ENCODE data around the gene NGDN.
"Not testable (repeated sequence)": the region's sequence is repeated elsewhere in the genome, so short reads cannot be mapped to it uniquely, and the experiment has no call there.

NGDN gene

DNA sequence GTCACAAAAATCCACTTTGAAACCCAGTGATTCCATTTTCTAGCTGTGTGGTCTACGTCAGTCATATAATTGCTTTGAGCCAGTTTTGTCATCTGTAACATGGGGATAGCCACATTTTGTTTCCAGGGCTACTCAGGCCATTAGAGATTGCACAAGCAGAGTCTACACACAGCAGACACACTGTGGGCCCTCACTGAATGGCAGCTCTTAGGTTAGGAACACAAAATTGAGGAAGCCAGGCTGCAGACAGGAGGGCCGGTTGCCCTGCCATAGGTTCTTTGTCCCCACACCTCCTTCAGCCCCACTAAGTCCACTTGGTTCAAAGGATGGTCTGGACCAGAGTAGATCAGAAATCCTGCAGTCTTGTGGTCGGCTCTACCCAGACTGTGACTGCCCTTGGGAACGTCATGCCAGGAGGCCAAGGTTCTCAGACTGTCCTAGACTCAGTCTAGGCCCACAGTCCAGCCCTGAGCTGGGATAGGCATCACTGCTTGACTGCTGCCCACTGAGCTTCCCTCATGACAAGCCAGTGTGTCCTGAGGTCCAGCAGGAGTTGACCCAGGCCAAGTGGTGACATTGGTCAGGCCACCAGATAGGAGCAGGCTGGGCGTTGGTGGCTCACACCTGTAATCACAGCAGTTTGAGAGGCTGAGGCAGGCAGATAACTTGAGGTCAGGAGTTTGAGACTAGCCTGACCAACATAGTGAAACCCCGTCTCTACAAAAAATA lies 30.2 kb upstream of the NGDN start:
- ATAC-seq (no peak), DNase-seq (no peak)

DNA sequence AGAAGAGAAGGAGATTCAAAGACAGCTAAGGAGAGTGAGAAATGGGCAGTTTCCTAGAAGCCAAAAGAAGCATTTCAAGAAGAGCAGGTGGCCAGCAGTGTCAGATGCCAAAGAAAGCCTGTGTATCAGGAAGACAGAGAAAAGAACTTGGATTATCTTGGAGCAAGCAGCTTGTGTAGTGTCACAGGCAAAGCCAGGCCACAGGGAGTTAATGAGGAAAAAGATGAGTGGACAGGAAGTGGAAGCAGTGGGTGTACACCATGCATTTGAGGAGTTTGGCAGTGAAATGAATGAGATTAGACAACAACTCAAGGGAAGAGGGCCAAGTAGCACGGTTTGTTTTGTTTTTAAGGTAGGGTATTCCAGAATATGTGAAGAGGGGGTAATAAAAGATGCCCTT lies 28.4 kb upstream of the NGDN start:
- DNase-seq, result no peak
- no peak for ATAC-seq

DNA sequence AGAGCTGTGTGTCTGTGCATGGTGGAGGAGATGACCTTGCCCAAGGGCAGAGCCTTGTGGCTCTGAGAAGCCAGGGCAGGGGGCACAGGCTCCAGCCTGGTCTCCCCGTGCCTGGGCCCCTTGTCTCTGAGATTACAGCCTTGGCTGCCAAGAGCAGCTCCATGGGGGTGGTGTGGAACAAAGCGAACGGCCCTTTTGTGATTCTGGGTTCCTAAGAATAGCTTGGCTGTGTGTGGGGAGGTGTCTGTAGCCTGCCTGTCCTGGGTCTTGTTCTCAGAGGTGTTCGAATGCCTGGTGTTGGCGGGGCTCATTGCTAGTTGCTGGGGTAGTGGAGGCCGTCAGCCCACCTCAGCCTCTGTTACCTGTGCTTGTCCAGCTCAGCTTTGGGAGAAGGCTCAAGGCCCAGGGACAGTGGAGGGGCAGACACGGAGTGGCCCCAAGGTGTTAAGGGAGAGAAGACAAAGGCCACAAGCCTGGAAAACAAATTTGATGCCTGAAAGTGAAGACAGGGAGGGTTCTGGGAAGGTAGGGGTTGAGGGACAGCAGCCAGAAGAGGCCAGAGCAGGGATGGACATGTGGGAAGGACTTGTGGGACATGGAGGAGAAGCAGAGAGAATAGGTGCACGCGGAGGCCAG lies 26.7 kb upstream of the NGDN start:
- DNase-seq, result no peak
- no peak for ATAC-seq

DNA sequence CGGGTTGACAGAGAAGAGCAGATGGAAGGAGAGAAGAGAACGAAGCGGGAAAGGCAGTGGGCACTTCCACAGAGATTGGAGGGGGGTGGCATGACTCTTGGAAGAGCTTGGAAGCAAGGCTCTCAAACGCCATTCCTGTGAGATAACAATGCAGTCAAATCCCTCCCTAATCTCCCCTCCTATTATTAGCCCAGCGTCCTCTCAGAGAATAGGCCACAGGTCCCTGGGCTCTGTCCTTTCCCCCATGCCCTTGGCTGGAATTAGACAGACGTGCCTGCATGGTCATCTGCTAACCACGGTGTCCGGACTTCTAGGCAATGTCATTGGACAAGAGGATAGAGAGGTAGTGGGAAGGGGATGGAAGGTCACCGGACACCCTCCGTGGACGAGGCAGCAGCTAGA lies 26.1 kb upstream of the NGDN start:
- DNase-seq (no peak), ATAC-seq (no peak)

DNA sequence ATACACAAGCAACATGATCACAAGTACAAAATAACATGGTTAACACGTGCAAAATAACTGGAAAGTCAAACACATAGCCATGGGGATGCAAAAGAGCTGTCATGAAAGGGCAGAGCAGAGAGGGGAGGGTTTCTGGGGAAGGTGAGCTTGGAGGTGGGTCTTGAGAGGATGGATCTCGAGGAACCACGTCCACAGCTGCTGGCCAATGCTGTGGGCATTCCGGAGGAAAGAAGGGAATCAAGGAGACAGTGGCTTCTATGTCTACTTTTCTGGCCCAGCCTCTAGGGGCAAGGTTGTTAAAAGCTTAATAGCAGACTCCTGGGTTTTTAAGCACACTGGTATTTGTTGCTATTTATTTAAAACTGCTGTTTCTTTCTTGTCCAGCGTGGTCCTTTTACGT lies 25.6 kb upstream of the NGDN start:
- ATAC-seq (no peak), DNase-seq (no peak)

DNA sequence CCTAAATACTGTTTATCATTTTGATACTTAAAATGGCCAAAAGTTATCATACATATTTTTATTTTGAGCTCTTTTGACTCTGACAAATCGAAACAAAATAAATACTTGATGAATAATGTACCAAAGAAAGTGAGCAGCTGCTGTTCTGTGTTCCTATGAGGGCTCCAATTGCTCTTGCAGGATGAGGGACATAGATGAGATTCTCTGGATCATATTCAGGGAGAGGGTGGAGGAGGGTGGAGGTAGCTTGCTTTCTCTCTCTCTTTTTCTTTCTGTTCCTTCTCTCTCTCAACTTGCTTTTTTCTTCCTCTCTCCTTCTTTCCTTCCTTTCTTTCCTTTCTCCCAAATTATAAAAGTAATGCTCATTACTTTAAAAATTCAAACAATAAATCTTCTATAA lies 25.2 kb upstream of the NGDN start:
- ATAC-seq (no peak), DNase-seq (no peak)

DNA sequence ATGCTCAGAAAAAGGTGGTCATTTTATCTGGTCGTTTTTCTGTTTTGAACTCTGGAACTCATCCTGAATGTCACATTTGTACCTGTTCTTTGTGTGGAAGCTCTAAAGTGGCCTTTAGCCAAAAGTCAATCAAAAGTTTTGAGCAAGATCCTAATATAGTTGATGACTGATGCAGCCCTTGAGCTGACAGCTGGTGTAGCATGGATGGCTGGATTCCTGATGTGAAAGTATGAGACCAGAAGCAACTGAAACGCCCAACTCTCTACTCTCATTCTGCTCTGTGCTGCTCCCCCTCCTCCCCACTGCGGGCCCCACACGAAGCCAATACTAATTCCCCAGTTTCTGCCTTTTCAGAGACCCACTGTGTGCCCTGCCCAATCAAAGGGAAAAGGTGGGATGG lies 23.7 kb upstream of the NGDN start:
- ATAC-seq (no peak), DNase-seq (no peak)

DNA sequence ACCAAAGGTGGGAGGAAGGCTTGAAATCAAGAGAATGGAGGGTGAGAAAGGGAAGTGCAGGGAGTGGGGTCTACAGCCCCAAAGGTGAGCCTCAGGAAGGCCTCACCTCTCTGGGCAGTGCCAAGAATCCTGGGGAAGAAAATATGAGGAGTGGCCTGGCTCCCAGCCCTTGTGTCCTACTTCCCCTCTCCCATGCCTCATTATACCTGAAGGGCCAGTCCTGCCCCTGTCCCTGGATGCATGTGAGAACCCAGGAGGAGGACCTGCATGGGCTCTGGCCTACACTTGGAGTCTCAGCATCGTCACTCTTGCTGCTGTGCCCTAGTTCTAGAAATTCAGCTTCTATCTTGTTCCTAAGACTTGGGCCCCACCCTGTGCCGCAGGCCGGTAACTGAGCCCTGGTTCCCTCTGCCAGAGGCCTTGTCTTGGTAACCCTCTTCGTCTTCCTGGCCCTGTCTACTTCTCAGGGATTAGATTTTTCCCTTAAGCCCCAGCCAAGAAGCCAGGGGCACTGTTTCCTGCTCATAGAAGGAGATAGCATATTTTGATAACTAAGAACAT lies 23.1 kb upstream of the NGDN start:
- no peak for DNase-seq
- ATAC-seq, result no peak

DNA sequence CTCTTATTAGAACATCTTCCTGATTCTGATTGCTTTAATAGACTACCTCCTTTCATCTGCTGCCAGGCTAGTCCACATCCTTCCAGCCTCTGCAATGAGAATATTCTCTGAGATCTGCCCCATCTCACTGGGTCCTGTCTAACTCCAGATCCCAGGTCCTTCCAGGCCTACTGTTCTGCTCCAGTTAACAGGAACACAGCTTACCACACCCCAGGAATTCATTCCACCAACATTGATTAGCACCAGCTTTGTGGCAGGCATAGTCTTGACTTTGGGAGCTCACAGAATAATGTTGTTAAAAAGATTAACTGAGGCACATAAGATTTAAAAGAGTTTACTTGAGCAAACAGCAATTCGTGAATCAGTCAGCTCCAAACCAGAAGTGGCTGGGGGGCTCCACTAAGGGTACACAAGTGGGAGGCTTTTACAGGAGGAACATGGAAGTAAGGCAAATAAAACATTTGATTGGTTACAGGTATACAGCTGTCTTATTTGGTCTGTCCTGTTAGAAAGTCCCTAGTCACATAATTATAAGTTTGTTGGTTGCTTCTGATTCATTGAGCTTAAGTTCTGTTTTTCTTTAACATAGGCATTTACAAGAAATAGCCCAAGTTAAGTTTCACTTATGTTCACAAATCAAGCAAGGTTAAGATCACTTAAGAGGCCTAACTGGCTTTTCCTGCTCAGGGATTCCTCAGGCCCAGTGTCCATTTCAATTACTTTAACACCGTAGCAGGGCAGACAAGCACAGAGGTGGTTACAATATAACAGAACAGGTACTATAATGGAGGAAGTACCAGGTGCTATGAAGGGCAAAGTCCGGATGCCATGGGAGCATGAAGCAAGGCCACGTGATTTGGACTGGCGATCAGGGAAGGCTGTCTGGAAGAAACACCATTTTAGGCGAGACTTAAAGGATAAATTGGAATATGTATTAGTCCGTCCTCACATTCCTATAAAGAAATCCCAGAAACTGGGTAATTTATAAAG lies 21.8 kb upstream of the NGDN start:
- no peak for DNase-seq
- peak; percentile 40 for ATAC-seq

DNA sequence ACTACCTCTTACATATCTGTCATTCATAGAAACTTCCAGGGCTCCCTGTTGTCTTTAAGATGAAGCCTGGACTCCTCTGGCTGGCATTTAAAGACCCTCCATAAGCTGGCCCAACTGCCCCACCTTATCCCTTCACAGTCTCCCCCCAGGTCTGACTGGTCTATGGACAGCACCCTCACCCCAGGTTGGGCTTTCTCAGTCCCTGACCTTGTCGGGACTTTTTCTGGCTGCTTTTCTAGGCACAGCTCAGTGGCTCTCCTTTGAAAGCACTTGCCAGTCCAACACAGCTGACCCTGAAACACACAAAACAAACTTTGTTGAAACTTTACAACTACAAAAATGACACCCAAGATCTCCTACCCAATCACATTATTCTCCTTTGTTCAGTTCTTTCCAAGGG lies 20.2 kb upstream of the NGDN start:
- DNase-seq (no peak), ATAC-seq (no peak)

DNA sequence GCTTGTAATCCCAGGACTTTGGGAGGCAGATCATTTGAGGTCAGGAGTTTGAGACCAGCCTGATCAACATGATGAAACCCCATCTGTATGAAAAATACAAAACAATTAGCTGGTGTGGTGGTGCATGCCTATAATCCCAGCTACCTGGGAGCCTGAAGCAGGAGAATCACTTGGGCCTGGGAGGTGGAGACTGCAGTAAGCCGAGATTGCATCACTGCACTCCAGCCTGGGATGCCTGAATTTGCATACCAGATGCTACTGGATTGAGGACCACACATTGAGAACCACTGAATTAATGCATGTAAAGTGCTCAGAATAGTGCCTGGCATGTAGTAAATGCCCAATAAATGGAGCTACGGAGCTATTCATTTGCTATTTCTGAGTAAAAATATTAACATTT lies 19.1 kb upstream of the NGDN start:
- ATAC-seq (no peak), DNase-seq (no peak)

DNA sequence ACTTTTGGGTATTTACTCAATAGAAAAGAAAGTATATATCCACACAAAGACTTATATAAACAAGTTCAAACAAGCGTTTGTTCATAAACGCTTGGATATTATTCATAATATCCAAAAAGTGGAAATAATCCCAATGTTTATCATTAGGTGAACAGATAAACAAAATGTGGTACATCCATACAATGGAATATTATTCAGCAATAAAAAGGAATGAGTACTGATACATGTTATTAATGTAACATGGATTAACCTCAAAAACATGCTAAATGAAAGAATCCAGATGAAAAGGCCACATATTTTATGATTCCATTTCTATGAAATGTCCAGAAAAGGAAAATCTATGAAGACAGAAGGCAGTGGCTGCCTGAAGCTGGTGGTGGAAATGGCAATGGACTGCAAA lies 17.3 kb upstream of the NGDN start:
- DNase-seq, result no peak
- ATAC-seq, result no peak

DNA sequence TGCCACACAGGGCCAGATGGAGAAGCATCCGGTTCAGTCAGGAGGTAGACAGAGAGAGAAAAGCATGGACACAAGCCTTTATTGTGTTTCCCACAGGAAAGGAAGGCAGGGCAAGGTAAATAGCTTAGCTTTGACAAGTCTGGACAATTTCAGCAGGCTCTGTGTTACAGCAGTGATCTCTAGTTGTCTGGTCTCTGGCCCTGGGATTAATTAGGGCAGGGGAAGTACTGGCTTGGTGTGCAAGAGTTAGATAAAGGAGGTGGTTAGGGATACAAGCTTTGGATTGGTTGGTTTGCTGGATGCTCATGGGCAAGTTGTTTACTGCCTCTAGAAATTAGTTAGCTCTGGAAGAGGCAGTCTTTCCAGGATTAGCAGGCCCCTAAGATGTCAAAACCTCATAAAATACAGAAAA lies 15.1 kb upstream of the NGDN start:
- no peak for DNase-seq

DNA sequence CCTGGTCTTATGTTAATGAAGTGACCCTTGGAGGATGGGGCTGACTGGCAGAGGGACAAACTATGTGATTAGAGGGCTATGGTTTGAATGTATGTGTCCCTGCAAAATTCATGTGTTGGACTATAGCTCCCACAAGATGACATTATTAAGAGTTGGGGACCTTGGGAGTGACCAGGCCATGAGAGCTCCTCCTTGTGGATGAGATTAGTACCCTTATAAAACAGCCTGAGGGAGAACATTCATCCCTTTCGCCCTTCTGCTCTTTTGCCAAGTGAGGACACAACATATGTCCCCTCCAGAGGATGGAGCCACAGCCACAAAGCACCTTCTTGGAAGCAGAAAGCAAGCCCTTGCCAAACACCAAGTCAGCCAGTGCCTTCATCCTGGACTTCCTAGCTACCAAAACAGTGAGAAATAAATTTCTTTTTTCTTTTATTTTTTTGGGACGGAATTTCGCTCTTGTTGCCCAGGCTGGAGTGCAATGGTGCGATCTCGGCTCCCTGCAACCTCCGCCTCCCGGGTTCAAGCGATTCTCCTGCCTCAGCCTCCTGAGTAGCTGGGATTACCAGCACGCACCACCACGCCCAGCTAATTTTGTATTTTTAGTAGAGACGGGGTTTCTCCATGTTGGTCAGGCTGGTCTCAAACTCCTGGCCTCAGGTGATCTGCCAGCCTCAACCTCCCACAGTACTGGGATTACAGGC lies 12.5 kb upstream of the NGDN start:
- not testable (repeated sequence) for DNase-seq, ATAC-seq

More for the DNA sequence above, 15.1 kb upstream of the NGDN start:
- no peak for ATAC-seq

DNA sequence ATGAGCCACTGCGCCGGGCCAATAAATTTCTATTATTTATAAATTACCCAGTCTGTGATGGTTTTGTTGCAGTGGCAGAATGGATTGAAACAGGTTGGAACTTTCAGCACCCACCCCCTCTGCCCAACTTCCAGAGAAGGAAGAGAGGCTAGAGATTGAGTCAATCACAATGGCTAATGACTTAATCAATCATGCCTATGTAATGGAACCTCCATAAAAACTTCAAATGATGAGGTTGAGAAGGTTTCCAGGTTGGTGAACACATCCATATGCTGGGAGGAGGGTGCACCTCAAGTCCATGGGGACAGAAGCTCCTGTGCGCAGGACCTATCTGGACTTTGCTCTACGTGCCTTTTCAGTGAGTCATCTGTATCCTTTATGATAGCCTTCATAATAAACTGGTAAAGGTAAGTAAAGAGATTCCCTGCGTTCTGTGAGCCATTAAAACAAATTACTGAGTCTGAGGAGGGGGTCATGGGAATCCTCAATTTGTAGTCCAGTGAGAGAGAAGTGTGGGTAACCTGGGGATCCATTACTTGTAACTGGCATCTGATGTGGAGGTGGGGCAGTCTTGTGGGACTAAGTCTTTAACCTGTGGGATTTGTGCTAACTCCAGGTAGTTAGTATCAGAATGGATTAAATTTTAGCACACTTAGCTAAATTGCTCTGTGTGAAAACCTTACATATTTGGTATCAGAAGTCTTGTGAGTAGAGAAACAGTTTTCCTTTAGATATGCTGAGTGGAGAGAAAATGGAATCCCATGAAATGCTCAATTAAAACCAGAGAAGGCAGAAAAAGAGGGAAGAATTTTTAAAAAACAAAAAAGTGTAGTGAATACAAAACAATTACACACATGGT lies 11.7 kb upstream of the NGDN start:
- DNase-seq (no peak), ATAC-seq (no peak)

DNA sequence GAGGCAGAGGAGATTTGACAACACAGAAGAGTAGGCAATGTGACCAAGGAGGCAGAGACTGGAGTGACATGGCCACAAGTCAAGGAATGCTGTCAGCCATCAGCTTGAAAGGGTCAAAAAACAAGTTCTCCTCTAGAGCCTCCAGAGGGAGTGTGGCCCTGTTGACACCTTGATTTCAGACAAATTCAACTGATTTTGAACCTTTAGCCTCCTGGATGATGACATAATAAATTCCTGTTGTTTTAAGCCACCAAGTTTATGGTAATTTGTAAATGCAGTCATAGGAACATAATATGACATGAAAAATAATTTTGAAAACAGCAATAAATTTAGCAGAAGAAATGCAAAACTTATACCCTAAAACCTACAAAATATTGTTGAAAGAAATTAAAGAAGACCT lies 8.5 kb upstream of the NGDN start:
- no peak for DNase-seq
- ATAC-seq, result no peak

DNA sequence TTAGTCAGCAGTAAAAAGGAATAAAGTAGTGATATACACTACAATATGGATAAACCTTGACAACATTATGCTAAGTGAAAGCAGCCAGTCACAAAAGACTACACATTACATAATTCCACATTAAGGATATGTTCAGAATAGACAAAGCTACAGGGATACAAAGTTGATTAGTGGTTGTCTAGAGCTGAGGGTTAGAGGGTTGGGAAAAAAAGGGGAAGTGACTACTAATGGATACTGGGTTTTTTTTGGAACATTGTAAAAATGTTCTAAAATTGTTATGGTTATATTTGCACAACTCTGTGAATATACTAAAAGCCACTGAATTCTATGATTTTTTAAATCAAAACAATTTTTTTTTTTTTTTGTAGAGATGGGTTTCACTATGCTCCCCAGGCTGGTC lies 4.8 kb upstream of the NGDN start:
- no peak for ATAC-seq

DNA sequence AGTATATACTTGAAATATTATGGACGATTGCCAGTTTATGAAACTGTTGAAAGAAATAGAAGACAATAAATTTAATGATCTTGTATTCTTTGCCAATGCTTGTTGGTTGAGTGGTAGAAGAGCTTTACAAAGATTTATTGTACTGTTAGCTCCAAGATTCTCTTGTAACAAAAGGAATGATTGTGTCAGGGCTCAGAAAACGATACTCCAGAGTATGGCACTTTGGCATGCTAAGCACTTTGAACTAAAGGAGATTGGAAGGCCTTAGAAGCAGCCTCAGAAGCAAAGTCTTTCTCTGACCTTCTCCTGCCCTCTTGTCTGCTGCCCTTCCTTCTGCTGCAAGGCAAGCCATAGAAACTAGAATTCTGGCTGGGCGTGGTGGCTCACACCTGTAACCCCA lies 4.2 kb upstream of the NGDN start:
- DNase-seq (no peak), ATAC-seq (no peak)

More for the DNA sequence above, 4.8 kb upstream of the NGDN start:
- DNase-seq, result no peak

DNA sequence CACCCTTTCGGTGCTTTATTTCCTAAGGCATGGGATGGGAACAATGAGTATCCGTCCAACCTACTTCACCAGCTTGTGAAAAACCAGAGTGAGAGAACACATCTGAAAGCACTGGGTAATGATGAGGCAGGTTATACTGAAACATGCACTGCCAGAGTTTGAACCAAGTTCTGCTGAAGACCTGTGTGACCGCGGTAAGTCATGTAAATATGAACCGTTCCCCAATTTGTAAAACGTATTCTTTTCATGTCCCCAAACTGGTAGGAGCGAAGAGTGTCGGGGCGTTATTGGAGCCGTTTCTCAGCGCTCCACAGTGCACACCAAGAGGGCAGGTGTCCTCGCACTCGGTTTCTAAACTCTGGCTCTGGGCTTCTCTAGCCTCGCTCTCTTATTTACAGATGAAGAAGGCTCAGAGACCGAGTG lies 788 bp upstream of the NGDN start:
- no peak for DNase-seq
- no peak for ATAC-seq

DNA sequence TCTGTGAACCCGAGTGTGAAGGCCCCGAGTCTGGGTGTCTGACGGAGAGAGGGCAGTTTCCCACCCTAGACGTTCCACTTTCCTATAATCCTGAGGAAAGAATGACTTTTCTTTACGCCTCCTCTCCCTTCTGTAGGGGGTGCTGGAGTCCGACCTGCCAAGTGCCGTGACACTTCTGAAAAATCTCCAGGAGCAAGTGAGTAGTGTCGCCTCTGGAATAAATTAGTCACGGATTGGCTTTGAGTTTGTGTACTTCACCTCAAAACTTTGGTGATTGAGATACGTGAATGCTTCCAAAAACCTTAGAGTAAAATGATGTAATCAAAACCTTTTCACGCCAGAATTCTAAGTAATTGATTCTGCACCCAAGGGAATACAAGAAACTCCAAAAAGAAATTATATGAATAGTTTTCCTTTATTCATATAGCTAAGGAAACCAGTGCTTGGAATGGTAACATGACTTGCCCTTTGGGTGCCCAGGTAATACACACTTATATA lies 452 bp downstream of the NGDN start:
- peak; percentile 6 for ATAC-seq
- DNase-seq, result no peak

DNA sequence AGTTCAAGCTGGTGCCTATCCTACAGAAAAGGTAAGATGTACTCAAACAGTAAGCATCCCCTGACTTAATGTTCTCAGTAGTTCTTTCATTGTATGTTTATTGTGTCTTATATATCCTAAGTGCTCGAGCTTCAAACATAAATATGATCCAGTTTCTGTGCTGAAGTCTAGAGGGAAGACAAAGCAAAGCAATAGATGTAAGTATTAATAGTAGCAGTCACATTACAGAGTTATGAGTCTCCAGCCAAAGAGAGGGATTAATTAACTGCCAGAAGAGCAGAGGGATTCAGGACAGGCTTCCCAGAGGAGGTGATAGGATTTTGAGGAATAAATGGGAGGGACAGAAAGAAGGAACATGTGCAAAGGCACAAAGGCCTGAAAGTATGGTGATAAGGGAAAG lies 1.4 kb downstream of the NGDN start:
- no peak for DNase-seq
- no peak for ATAC-seq
